GM13976 (cell line): ENCODE measurements around the gene LIMA1.

ENCODE experiments used
- DNase-seq: peaks from one replicate; pipeline ENCODE4 v3.0.0; 2012; ENCODE audit warnings: low spot score
- in situ Hi-C: fragments of 300-500 bp; cut with MboI; formaldehyde crosslinking; loops from one replicate; pipeline ENCODE4 v1.12.0; 2022; ENCODE audit warnings: low sequenced_read_pairs, mixed read lengths, inconsistent platforms; ENCODE audit not compliant: unreplicated experiment
- TF ChIP-seq, protein P1 (sequence below): IDR thresholded peaks from 2 replicates; pipeline ENCODE4 v1.5.1; 2012; ENCODE audit warnings: borderline replicate concordance, mild to moderate bottlenecking; ENCODE audit not compliant: insufficient read depth; ENCODE audit errors: extremely low read depth, missing control alignments, control extremely low read depth

Gene LIMA1

DNA sequence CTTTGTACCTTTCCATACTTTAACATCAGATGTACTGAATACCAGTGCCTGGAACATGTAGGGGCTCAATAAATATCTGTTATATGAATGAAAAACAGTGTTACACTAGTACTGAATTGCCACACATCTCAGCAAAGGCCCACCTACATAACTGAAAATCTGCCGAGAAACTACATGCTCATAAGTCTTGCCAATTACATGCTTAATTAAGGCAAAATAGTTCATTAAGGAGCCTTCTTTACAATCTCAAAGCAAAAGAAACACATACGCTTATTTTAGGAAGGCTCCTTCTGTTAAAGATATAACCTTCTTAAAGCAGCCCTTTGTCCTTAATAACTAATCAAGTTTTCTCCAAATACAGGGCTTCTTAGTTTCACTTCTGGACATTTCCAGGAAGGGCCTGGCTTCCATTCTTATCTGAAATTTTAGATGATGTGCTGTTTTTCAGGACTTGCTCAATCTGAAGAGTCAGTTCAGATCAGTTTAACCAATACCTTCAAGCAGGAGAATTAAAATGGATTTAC is 11.5 kb downstream of the LIMA1 start:
- no peak for DNase-seq
- in situ Hi-C loops = no loop called here
- TF ChIP-seq, protein P1, sequence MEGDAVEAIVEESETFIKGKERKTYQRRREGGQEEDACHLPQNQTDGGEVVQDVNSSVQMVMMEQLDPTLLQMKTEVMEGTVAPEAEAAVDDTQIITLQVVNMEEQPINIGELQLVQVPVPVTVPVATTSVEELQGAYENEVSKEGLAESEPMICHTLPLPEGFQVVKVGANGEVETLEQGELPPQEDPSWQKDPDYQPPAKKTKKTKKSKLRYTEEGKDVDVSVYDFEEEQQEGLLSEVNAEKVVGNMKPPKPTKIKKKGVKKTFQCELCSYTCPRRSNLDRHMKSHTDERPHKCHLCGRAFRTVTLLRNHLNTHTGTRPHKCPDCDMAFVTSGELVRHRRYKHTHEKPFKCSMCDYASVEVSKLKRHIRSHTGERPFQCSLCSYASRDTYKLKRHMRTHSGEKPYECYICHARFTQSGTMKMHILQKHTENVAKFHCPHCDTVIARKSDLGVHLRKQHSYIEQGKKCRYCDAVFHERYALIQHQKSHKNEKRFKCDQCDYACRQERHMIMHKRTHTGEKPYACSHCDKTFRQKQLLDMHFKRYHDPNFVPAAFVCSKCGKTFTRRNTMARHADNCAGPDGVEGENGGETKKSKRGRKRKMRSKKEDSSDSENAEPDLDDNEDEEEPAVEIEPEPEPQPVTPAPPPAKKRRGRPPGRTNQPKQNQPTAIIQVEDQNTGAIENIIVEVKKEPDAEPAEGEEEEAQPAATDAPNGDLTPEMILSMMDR = no peak

- TF ChIP-seq, protein P1 = no peak
- in situ Hi-C loops = no loop called here
- no peak for DNase-seq
Observed at GRCh38 chr12:50268482-50268881, 14.8 kb downstream of the LIMA1 start.

DNA sequence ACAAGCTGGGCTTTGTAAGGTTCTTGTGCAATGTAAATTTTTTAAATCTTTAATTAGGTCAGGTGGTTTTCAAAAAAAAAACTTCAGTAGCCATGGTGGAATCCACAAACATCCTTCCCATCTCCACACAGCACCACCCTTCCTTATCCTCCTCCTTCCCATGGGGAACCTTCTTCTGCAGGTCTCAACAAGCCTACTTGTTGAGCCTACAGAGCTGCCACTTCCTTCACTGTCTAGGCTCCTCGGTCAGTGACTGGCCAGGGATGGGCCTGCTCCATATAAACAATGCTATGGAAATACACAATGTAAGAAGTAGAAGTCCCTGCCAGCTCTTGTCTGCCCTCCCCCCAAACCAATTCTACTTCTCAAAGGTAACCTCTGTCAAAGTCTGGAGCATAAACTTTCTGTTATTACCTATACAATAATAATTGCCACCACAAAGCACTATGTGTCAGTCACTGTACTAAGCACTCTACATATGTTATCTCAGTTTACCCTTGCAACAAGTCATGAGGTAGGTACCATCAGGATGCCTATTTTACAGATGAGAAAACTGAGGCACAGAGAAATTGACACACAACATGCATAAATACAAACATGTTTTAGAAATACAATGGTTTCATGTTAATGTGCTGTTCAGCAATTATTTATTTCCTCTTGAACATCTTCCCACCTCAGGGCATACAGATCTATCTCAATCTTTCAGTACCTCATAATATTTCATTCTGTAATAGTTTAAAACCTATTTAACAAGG is 17.4 kb downstream of the LIMA1 start:
- in situ Hi-C loops = no loop called here
- DNase-seq = no peak
- TF ChIP-seq, protein P1 = no peak

GRCh38 chr12:50263832-50264231 is 19.5 kb downstream of the LIMA1 start:
- in situ Hi-C loops = no loop called here

DNA sequence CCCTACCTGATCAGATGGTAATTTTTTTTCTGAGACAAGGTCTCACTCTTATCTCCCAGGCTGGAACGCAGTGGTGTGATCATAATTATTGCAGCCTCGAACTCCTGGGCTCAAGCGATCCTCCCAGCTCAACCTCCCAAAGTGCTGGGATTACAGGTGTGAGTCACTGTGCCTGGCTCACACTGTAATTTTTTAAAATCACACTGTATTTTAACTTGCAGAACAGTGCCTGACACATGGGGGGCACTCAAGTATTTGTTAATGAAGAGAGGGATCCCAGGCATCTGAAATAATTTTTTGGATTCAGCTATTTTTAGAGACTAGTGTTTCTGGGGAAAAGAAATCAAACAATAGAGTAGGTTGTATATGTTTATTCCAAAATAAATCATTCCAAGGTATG is 21.7 kb downstream of the LIMA1 start:
- in situ Hi-C loops = no loop called here
- TF ChIP-seq, protein P1 = no peak
- DNase-seq = no peak

More at GRCh38 chr12:50263832-50264231, 19.5 kb downstream of the LIMA1 start:
- TF ChIP-seq, protein P1 = no peak
- no peak for DNase-seq

DNA sequence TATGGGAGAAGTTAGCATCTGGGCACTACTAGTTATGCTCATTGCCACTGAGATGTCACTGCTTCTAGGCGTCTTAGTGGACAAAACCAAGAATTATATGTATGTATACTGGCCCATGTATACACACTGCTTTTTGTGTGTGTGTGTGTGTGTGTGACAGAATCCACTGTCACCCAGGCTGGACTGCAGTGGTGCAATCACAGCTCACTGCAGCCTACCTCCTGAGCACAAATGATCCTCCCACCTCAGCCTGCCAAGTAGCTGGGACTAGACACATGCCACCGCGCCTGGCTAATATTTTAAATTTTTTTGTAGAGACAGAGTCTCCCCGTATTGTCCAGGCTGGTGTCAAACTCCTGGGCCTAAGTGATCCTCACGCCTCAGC is 25.2 kb downstream of the LIMA1 start:
- in situ Hi-C loops = no loop called here
- DNase-seq = no peak

More for the DNA sequence above, 25.2 kb downstream of the LIMA1 start:
- TF ChIP-seq, protein P1 = no peak
